Measurements from ENCODE around the gene PDE6B.
"Not testable (repeated sequence)": the region's sequence is repeated elsewhere in the genome, so short reads cannot be mapped to it uniquely, and the experiment has no call there.

Gene PDE6B

DNA sequence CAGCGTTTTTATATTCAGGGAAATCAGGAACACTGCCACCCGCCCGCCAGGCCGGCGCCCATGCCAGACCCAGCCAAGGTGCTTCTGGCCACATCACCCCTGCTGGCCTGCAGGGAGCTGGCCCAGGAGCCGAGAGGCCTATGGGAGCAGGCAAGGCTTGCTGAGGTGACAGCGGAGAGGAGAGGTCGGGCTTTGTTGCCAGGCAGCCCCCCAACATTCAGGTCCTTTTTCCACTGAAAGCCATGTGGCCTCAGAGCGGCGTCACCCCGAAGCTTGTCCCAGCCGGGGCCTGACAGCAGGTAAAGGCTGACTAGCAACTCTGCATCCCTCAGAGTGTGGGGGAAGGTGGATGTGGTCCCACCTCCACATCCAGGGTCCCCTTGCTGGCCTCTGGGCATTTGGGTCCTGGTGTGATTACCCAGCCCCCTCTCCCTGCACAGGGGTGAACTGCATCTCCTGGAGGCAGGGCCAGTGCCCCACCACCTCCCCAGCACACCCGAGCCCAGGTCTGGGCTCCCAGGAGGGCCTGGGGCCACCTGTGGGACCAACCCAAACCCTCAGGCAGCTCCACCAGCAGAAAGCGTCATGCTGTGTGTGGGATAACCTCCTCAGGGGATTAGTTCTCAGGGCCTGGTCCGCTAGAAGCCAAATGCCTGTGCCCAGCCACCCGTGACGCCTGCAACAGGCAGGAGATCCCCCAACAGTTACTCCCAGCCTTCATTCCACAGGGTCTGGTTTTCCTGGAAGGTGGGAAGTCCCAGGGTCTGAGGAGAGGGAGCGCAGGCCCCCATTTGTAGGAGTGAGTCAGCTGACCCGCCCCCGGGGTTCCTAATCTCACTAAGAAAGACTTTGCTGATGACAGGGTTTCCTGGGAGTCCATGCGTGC lies at the start of gene PDE6B:
PDE6B (plus strand) TSS at position 869 of the 886 bp plus-strand sequence. CDS start 54 bp downstream, outside the sequence.
- DNase-seq = no peak

DNA sequence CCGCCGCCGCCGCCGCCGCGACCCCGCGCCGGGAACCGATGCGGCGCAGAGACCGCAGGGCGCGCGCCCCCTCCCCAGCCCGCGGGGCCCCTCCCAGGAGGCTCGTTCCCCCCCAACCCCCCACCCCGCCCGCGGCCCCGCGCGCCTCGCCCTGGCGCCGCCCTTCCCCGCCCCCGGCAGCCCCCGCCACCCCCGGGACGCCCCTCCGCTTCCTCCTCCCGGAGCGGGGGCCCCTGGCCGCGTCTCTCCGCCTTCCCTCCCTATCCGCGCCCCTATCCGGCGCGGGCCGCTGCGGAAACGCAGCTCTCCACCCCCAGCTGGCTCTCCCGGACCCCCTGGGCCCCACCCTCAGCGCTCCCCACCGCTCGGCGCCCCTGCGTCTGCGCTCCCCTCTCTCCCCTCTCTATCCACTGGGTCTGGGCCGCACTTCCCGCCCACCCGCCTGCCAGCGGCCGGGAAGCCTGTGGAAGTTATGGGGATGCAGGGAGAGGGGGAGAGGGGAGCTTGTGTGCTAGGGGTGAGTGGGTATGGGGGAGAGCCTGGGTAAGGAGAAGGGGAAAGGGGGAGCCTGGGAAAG lies 49.0 kb upstream of the PDE6B start, which contains the start of gene TMEM271:
TMEM271 (minus strand) TSS at position 51 of the 577 bp plus-strand sequence. CDS start 233 bp downstream, outside the sequence.
- DNase-seq = no peak

DNA sequence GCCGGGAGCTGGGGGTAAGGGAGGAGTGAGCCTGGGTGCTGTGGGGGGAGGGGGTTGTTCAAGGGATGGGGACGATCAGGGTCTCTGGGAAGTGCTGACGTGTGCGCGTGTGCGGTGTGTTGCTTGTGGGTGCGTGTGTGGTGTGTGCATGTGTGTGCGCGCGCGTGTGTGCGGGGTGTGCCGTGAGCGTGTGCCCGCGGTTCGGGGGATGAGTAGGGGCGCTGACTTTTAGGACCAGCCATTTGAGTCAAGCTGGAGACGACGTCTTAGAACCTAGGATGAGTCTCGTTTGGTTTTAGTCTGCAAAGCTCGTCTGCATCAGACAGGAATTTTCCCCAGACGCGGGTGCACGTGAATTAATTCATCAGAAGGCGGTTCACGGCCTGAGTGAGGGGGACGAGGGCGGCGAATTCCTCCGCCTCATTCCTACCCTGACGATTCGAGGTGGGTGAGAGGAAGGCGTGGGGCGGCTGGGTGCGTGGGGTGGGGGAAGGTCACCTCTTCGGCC lies 48.3 kb upstream of the PDE6B start:
- DNase-seq = no peak

- no peak for DNase-seq
These were observed 47.6 kb upstream of the PDE6B start for GRCh38 chr4:577499-578450.

DNA sequence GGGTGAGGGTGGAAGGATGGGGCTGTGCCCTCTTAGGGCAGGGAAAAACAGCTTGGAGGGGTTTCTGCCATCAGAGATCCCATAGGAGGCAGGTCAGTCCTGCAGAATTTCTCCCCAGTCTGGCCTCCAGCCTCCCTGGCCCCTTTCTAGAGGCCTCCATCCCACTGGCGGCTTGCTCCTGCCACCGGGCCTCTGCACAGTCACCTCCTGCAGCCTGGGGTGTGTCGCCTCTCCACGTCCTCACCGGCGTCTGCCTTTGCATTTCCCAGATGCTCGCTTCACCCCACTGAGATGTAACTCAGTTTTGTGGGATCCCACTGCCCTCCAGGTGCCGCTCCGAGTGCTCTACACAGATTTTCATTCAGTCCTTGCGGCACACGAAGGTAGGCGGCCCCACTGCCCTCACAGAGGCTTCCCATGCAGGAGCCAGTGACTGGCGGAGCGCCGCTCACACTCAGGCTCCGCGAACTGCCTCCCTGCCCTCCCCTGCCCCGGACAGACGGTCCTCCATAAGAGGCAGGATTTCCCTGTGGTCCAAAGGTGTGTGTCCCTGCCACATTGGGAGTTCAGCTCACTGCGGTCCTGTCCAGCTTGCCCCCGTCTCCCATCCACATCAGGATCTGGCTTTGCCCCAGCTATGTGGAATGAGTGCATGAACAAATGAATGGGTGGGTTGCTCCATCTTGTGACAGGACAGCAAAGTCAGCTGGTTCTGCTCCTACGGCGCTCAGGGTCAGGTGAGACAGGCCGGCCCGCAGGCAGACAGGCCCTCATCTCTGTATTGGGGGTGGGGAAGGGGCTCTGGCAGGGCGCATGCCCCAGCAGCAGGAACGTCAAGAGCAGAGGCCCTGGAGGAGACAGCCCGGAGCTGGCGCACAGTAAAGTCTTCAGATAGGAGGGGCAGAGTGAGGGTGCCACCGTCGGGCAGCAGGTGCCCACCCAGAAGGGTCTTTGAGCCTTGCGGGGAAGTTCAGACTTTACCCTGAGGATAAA lies 46.6 kb upstream of the PDE6B start:
- DNase-seq = no peak

GRCh38 chr4:579543-580175 lies 45.7 kb upstream of the PDE6B start:
- no peak for DNase-seq

- DNase-seq = no peak
These were observed 44.2 kb upstream of the PDE6B start for GRCh38 chr4:581181-581580.

DNA sequence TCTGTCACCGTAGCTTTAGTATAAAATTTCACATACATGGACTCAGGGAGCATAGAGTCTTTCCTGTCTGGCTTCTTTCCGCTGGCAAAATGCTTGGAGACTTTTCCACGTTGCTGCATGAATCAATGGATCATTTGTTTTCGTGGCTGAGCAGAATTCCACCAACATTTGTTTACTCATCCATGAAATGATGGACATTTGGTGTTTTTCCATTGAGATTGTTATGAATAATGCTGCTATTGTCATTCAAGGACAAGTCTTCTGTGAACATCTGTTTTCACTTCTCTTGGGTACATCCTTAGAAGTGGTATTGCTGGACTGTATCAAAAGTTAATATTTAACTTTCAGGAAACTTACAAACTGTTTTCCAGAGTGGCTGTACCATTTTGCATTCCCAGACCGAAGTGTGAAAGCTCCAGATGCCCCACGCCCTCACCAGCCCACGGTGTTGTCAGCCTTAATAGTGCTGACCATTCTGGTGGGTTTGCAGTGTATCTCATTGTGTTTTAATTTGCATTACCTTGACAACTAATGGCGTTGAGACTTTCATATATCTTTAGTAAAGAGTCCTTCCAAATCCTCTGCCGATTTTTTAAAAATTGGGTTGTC lies 43.5 kb upstream of the PDE6B start:
- DNase-seq = no peak

- DNase-seq = no peak
These were observed 41.6 kb upstream of the PDE6B start for GRCh38 chr4:583820-584219.

DNA sequence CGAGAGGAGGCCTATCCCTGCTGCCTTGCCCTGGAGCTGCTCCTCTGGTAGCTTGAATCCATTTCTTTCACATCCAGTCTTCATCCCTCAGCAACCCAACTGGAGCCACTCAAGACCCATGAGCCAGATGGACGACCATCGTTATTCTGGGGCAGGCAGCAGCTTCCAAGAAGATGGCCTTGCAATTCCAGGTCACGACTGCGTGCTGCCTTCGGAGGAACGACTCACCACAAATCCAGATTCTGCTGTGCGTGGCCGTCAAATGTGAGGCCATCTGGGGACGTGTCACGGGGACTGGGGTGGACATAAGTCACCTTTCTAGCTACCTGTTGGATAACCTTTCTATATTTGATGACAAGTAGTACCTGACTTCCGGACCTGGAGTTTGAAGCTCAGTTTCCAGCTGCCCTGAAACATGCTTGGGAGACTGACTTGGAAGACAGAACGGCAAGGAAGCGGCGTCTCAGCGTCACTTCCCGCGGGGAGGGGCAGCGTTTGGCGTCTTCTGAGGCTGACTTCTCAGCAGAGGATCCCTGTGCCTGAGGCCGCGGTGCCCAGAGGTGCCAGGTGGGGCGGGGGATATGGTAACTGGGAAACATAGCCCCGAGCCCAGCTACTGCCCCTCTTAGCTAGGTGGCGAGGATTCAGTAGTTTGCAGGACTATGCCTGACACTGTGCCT lies 37.6 kb upstream of the PDE6B start:
- DNase-seq = no peak

DNA sequence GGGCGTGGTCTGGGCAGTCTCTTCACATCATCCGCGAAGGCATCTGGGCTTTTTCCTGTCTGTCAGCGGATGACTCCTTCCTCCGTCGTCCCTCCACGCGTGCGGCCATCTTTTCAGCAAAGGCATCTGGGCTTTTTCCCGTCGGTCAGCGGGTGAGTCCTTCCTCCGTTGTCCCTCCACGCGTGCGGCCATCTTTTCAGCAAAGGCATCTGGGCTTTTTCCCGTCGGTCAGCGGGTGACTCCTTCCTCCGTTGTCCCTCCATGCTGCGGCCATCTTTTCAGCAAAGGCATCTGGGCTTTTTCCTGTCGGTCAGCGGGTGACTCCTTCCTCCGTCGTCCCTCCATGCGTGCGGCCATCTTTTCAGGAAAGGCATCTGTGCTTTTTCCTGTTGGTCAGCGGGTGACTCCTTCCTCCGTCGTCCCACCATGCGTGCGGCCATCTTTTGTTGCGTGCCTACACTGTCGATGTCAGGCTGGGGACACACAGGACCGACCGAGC lies 37.0 kb upstream of the PDE6B start:
- DNase-seq = no peak

DNA sequence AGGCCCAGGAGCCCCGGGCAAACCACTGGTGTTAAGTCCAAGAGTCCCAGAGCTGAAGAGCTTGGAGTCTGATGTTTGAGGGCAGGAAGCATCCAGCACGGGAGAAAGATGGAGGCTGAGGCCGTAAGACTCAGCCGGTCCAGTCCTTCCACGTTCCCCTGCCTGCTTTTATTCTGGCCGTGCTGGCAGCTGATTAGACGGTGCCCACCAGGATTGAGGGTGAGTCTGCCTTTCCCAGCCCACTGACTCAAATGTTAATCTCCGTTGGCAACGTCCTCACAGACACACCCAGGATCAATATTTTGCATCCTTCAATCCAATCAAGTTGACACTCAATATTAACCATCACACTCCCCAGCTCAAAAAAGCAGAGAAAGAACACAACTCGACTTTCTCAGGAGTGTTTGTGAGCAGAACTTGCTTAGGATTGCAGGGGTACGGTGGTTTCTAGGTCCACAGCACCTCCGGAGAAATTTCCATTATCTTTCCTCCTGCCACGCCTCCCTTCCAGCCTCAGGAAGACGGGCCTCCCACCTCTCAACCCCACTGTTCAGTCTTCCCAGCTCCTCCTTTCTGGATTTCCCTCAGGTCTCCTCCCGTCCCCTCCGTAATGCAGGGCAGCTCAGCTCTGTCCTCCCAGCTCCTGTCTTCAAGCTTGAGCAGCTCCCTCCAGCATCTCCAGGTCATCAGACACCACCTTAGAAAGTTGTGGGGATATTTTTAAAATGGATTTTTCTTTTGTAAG lies 36.0 kb upstream of the PDE6B start:
- no peak for DNase-seq

DNA sequence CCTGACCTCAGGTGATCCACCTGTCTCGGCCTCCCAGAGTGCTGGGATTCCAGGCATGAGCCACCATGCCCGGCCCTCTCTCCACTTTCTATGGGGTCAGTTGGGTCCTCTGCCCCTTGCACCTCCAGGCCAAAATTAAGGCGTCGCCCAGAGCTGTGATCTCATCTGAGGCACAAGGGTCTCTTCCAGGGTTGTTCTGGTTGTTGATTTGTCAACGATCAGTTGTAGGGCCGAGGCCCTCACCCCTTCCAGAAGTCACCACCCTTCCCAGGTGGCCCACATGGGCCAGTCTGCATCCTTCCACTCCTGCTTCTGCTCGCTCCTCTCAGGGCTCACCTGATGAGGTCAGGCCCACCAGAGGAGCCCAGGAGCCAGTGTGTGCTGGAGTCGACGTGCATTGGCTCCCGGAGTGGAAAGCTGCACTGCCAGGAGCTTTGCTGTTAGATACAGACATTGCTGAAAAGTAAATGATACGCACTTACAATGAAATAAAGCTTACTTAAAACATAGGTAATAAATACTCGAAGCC lies 35.0 kb upstream of the PDE6B start:
- DNase-seq = no peak

- not testable (repeated sequence) for DNase-seq
These were observed 33.2 kb upstream of the PDE6B start for GRCh38 chr4:592178-592577.

DNA sequence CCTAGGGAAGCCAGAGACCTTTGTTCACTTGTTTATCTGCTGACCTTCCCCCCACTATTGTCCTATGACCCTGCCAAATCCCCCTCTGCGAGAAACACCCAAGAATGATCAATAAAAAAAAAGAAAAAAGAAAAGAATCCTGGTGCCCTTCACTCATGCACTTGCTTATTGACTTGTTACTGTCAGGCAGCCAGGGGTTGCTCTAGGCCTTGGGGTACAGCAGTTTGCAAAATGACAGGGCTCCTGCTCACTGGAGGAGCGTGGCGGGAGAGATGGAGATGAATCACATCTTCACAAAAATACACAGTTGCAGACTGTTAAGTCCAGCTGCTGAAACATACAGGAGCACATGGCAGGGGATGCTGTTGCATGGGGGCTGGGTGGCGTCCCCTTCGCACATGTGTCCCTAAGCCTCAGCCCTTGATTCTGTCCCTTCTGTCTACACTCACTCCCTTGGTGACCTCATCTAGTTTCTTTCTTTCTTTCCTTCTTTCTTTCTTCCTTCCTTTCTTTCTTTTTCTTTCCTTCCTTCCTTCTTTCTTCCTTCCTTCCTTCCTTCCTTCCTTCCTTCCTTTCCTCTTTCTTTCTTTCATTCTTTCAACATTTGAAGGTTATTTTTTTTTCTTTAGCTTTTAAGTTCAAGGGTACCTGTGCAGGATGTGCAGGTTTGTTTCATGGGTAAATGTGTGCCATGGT lies 32.4 kb upstream of the PDE6B start:
- no peak for DNase-seq

- no peak for DNase-seq
These were observed 26.4 kb upstream of the PDE6B start for GRCh38 chr4:598925-599324.

GRCh38 chr4:600166-600565 lies 25.2 kb upstream of the PDE6B start:
- DNase-seq = no peak

- no peak for DNase-seq
These were observed 24.4 kb upstream of the PDE6B start for GRCh38 chr4:600850-601515.
